Activated CD8-positive, alpha-beta memory T cell treated with anti-CD3 and anti-CD28 coated beads, Interleukin-2, amount 50 U/mL, for 24 hours (primary cell): ENCODE measurements around the gene DLGAP4.

Source experiments
- DNase-seq: peaks from one replicate; pipeline ENCODE4 v3.0.0-alpha.2; 2020; ENCODE audit errors: extremely low read depth

Gene DLGAP4

GRCh38 chr20:36404435-36404978 is 98.4 kb downstream of the DLGAP4 start:
- DNase-seq, result no peak

DNA sequence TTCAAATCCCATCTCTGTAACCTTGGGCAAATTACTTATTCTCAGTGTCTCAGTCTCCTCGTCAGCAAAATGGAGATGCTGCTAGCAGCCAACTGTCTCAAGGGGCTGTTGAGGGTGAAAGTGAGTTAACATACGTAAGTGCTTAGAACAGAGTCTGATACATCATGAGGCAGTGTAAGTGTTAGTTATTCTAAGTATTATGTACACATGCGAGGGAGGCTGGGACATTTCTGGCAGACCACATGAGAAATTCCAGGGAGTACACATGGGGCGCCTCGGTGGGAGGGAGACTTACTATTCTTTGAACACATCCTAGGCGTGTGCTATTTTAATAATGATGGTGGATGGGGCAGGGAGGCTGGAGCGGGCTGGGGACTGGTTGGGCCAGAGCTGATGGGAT is 99.1 kb downstream of the DLGAP4 start:
- DNase-seq, result no peak

DNA sequence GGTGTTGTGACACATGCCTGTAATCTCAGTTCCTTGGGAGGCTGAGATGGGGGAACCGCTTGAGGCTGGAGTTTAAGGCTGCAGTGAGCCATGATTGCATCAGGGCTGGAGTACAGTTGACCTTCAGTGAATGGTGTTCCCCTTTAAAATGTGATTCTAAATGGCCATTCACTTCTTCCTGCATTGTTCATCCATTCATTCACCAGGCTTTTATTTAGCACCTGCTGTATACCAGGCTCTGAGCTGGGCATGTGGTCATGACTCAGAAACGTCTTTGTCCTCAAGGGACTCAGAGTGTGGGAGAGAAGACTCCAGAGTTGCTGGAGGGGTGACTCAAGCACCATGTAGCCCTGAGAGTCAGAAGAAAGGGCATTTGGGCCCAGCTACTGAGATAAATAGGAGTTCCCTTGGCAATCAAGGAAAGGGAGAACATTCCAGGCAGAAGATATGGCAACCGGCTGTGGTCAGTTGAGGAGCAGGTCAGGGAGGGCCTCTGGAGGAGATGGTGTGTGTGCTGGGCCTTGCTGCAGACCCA is 101.1 kb downstream of the DLGAP4 start:
- no peak for DNase-seq

GRCh38 chr20:36408219-36408618 is 102.1 kb downstream of the DLGAP4 start:
- no peak for DNase-seq

DNA sequence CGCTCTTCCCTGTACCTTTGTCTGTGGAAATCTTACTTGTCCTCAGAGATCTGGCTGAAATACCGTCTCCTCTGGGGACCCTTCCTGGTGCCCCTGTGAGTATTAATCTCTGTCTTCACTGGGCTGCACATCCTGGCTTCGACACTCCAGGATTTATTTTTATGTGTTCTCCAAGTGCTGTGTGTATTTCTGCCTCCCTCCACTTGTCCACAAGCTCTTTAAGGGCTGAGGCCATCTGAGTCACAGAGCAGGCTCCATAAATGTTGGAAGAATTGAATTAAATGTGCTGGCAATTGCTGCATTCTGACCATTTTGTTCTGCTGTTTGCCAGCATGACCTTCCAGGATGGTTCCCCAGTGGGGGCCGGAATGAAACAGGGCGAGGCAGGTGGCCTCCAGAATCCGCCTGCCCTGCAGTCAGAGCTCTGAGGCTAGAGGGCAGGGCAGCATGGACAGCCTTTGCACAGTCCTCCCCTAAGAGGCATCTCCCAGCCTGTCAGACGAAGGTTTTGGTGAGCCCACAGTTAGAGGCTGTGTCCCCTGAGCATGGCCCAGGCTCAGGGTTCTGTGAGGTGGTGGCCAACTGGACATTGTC is 105.8 kb downstream of the DLGAP4 start:
- no peak for DNase-seq

DNA sequence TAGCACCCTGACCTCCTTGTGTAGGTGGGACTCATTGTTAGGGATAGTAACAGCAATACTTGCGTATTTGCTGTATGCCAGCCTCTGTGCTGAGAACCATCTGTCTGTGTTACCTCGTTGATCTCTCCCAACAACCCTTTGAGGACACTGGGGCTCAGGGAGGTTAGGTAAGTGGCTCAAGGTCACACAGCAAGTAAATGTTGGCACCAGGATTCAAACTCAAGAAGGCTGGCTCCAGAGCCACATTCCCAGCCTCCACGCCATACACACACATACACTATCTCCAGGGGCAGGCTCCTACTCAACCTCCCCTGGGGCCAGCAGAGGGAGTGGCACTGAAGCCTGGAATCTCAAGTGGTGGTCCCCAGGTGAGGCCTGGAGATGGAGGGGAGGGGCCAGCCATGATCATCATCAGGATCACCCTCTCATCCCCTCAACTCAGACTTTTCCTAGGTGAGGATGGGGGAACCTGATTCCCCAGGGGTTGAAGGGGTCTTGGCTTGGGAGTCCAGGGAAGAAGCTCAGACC is 109.4 kb downstream of the DLGAP4 start:
- DNase-seq, result no peak

DNA sequence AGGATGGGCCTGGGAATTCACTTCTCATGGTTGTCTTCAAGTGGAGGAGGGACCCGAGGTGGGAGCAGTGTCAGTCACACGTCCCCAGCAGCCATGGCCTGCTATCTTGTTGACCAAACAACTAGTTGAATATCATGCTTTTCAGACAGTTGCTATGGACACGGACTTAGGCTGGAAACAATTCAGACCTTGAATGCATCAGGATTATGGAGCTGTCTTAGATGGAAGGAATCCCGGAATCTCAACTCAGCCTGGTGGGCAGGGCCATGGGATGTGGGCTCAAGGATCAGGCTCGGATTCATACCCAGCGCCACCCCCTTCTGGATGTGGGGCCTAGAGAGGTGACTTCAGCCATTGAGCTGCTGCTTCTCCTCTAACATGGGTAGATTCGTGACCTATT is 112.6 kb downstream of the DLGAP4 start:
- DNase-seq, result no peak

- DNase-seq, result no peak
Observed at GRCh38 chr20:36421641-36422040, 115.5 kb downstream of the DLGAP4 start.

DNA sequence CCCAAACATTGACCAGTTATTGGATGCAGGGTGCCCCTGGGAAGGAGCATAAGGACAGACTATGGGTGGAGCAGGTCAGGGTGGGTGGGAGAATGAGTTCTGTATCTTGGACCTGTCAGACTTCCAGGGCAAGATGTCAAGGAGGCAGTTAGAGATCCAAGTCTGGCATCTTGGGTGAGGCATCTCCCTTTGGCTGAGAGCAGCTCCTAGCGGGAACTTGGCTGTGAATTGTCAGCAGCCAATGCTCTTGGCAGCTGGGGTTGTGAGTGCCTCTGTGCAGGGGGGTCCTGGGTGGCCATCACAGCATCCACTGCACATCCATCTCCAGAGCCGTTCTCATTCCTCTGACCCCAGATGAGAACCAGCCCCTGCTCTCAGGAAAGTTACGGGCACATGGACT is 118.2 kb downstream of the DLGAP4 start:
- no peak for DNase-seq

GRCh38 chr20:36425166-36425565 is 119.0 kb downstream of the DLGAP4 start:
- DNase-seq, result no peak

DNA sequence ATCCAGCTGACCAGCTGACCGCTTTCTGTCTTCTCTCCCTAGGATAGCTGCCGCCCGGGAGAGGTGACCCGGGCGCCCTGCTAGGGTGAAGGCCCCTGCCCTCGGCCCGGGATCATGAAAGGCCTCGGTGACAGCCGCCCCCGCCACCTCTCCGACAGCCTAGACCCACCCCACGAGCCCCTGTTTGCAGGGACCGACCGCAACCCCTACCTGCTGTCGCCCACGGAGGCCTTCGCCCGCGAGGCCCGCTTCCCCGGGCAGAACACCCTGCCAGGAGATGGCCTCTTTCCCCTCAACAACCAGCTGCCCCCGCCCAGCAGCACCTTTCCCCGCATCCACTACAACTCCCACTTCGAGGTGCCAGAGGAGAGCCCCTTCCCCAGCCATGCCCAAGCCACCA is 125.5 kb downstream of the DLGAP4 start:
- DNase-seq, result no peak

GRCh38 chr20:36432096-36432495 is 126.0 kb downstream of the DLGAP4 start:
- DNase-seq, result no peak

- no peak for DNase-seq
Observed at GRCh38 chr20:36434383-36434782, 128.2 kb downstream of the DLGAP4 start.

DNA sequence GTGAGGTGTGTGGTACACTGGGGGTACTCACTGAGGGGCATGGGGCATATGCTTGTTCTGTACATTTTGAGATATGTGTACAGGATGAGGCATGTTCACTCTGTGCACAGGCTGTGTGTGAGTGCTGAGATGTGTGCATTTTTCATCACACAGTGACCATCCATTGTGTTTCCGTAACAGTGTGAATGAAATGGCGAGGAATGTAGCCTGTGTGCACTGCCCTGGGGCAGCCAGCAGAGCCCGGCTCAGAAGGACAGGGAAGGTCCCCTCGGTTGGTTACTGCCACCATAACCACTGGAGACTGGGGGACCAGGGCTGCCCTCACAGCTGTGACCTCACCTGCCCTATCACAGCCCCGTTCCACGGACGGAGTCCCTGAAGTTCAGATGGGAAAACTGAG is 129.0 kb downstream of the DLGAP4 start:
- DNase-seq, result no peak

GRCh38 chr20:36435592-36436541 is 129.7 kb downstream of the DLGAP4 start:
- peak; percentile 70 for DNase-seq

DNA sequence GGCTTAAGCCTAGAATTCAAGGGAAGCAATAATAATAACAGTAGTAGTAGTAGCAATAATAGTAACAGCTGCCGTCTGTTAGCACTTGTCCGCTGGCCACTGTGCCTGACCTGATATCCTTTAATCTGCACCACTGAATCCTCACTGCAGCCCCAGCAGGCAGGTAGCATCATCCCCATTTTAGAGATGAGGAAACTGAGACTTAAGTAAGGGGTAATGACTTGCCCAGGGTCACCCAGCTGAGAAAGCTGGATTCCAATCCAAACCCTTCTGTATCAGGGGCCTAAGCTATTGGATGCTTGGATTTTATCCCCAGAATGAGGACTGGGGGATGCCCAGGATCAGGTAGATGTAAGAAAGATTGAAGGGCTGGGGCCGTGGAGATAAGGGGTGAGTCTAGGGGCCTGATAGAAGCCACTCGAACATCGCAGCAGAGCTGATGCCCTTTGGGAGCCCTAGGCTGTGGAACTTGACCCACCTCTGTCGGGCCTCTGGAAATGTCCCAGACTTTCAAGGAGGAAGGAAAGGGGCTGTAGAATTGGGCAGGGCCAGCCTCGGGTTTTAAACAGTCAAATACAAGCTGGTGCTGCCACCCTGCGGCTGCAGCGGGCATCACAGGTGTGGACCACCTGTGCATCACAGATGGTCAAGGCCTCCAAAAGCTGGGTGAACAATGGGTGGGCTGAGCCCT is 133.0 kb downstream of the DLGAP4 start:
- peak; percentile 38 for DNase-seq

- no peak for DNase-seq
Observed at GRCh38 chr20:36439731-36440072, 133.6 kb downstream of the DLGAP4 start.

GRCh38 chr20:36440370-36441026 is 134.4 kb downstream of the DLGAP4 start:
- no peak for DNase-seq

DNA sequence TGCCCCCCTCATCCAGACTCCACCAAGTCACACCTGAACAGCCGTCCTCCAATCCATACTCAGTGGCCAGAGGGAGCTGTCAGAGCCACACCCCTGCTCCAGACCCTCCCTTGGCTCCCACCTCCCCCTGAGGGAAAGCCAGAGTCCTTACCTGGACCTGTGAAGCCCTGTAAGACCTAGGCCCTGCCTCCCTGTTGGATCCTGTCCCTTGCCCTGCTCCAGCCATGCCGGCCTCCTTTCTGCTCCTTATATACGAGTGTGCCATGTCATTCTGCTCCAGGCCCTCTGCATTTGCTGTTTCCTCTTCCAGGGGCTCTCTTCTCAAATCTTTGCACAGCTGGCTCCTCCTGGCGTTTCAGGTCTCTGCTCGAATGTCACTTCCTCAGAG is 134.9 kb downstream of the DLGAP4 start:
- DNase-seq, result no peak

DNA sequence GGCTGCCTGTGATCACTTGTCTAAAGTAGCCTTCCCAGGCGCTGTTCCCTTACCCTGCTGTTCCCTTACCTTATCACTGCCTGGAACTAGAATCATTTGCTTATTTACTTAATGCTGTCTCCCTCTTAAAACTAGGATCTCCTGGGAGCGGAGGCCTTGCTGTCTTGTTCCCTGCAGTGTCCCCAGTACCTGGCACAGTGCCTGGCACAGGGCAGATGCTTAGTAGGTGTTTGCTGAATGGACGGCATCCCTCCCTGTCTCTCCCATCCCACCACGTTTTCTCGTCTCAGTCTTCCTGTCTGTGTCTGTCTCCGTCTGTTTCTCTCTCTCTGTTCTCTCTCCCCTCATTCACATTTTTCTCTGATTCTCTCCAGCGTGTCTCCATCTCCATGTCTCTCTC is 135.3 kb downstream of the DLGAP4 start:
- no peak for DNase-seq

DNA sequence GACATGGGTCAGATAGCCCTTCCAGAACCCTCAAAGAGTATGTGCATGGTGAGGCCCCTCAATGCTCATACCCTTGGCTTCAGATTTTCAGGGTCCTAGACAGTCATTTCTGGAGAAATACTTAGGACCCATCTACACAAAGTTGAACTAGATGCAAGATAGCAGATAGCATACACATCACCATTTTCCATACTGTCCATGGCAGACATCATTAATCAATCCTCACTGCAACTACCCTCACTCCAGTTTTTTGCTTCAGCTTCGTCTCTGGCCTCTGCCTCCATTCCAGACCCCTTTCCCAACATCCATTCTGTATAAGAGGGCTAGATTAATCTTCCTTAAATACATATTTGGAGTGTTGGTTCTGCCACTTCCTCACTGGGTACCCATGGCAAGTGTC is 139.7 kb downstream of the DLGAP4 start:
- DNase-seq, result no peak

DNA sequence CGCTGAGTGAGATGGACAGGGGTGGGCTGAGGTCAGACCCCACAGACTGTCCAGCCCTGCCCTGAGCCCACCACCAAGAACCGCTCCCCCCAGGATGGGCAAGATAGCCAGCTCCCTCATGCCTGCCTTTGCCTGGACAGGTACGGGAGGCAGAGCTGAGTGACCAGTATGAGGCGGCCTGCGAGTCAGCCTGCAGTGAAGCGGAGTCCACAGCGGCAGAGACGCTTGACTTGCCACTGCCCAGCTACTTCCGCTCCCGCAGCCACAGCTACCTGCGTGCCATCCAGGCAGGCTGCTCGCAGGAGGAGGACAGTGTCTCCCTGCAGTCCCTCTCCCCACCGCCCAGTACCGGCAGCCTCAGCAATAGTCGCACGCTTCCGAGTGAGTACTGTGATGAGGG is 140.4 kb downstream of the DLGAP4 start:
- DNase-seq, result no peak
